ENCODE data around the gene NR3C1. TPM values are rescaled to one million over a fixed set of nuclear protein-coding genes. Genes with fewer than 3 reads are reported as not detected.
A peak's percentile ranks its signal among the peaks of the same experiment; 100 is the strongest.

The NR3C1 gene
- total and polyA plus RNA-seq, 2 of the 13 experiments (the other 11 are each of a cell fraction or from before 2014, with no cell fraction given): 10.0 to 24.3 TPM

DNA sequence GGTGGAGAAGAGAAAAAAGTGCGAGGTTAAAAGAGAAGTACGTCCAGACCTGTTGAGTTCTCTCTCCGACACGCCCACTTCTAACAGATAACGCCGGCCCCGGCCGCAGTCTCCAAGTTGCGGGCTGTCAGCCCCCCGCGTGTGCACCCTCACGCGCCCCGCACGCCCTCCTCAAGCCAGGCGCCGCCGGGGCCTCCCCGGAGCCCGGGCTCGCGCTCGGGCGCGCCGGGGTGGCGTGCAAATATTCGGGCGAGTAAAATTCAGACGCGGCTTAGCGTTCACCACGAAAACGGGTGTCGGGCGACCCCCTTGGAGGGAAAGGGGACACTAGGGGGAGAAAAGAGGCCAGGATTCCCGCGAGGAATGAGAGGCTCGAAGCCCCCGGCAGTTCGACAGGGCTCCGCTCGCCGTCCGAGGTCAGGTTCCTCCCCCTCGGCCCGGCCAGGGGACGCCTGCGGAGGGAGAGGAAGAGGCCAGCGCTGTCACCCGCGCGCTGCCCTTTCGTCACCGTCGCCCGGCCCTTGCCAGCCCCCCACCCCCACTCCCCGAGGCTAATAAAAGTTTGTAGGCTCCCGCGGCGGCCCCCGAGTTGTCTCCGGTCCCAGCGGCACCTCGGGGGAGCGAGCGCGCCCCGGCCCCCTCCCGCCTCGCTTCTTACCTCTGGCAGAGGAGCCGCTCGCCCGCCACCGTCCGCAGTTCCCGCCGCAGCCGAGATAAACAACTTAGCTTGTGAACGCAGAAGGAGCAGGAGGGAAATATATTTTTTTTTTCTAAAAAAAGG, 743 bp downstream of the NR3C1 start (continued):
- TF ChIP-seq ZNF296 (CRISPR knock-in tag; conservative IDR thresholded peaks at IDR 0.05) (no peak), RAD21 (CRISPR knock-in tag; IDR thresholded peaks at IDR 0.05) (0 out of 2 replicates have a peak, but pooled peaks have one; percentile 10), ZBTB3 (CRISPR knock-in tag; IDR thresholded peaks at IDR 0.05; ENCODE audit: borderline replicate concordance, low read depth) (no peak), ZNF572 (CRISPR knock-in tag; IDR thresholded peaks at IDR 0.05) (no peak), ZNF75D (CRISPR knock-in tag; IDR thresholded peaks at IDR 0.05; ENCODE audit: borderline replicate concordance) (no peak), SP2 (CRISPR knock-in tag; IDR thresholded peaks at IDR 0.05) (no peak), KDM6A (CRISPR knock-in tag; IDR thresholded peaks at IDR 0.05; ENCODE audit: low read depth) (no peak), GPN1 (CRISPR knock-in tag; IDR thresholded peaks at IDR 0.05; ENCODE audit: borderline replicate concordance) (no peak), AHR (CRISPR knock-in tag; IDR thresholded peaks at IDR 0.05) (no peak), ZNF501 (CRISPR knock-in tag; IDR thresholded peaks at IDR 0.05) (0 out of 2 replicates have a peak, but pooled peaks have one; percentile 23), AGO2 (optimal IDR thresholded peaks at IDR 0.05; ENCODE audit: low read depth, low read length) (peak; percentile 27), ZNF83 (CRISPR knock-in tag; IDR thresholded peaks at IDR 0.05; ENCODE audit: borderline replicate concordance) (no peak), NR2F2 (IDR thresholded peaks at IDR 0.05; ENCODE audit: borderline replicate concordance, low read depth) (no peak), BRD4 (CRISPR knock-in tag; IDR thresholded peaks at IDR 0.05) (0 out of 2 replicates have a peak, but pooled peaks have one; percentile 9), RBFOX2 (IDR thresholded peaks at IDR 0.05; ENCODE audit: low read depth, low read length) (peak; percentile 12; the same call in 1 of the 2 replicates), ZFY (CRISPR knock-in tag; IDR thresholded peaks at IDR 0.05) (peak; percentile 16), SKI (IDR thresholded peaks at IDR 0.05; ENCODE audit: partially characterized antibody) (no peak), IRF2 (CRISPR knock-in tag; IDR thresholded peaks at IDR 0.05) (no peak), KLF16 (CRISPR knock-in tag; IDR thresholded peaks at IDR 0.05) (no peak), MXI1 (IDR thresholded peaks at IDR 0.05; ENCODE audit: borderline replicate concordance, low read depth, low read length) (no peak; the same call in 2 of the 3 replicates)
- TF ChIP-seq, protein P1, sequence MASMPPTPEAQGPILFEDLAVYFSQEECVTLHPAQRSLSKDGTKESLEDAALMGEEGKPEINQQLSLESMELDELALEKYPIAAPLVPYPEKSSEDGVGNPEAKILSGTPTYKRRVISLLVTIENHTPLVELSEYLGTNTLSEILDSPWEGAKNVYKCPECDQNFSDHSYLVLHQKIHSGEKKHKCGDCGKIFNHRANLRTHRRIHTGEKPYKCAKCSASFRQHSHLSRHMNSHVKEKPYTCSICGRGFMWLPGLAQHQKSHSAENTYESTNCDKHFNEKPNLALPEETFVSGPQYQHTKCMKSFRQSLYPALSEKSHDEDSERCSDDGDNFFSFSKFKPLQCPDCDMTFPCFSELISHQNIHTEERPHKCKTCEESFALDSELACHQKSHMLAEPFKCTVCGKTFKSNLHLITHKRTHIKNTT (CRISPR knock-in tag; IDR thresholded peaks at IDR 0.05): no peak
- TF ChIP-seq, protein P2, sequence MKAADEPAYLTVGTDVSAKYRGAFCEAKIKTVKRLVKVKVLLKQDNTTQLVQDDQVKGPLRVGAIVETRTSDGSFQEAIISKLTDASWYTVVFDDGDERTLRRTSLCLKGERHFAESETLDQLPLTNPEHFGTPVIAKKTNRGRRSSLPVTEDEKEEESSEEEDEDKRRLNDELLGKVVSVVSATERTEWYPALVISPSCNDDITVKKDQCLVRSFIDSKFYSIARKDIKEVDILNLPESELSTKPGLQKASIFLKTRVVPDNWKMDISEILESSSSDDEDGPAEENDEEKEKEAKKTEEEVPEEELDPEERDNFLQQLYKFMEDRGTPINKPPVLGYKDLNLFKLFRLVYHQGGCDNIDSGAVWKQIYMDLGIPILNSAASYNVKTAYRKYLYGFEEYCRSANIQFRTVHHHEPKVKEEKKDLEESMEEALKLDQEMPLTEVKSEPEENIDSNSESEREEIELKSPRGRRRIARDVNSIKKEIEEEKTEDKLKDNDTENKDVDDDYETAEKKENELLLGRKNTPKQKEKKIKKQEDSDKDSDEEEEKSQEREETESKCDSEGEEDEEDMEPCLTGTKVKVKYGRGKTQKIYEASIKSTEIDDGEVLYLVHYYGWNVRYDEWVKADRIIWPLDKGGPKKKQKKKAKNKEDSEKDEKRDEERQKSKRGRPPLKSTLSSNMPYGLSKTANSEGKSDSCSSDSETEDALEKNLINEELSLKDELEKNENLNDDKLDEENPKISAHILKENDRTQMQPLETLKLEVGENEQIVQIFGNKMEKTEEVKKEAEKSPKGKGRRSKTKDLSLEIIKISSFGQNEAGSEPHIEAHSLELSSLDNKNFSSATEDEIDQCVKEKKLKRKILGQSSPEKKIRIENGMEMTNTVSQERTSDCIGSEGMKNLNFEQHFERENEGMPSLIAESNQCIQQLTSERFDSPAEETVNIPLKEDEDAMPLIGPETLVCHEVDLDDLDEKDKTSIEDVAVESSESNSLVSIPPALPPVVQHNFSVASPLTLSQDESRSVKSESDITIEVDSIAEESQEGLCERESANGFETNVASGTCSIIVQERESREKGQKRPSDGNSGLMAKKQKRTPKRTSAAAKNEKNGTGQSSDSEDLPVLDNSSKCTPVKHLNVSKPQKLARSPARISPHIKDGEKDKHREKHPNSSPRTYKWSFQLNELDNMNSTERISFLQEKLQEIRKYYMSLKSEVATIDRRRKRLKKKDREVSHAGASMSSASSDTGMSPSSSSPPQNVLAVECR (CRISPR knock-in tag; IDR thresholded peaks at IDR 0.05; ENCODE audit: borderline replicate concordance): peak; percentile 39
- TF ChIP-seq, protein P3, sequence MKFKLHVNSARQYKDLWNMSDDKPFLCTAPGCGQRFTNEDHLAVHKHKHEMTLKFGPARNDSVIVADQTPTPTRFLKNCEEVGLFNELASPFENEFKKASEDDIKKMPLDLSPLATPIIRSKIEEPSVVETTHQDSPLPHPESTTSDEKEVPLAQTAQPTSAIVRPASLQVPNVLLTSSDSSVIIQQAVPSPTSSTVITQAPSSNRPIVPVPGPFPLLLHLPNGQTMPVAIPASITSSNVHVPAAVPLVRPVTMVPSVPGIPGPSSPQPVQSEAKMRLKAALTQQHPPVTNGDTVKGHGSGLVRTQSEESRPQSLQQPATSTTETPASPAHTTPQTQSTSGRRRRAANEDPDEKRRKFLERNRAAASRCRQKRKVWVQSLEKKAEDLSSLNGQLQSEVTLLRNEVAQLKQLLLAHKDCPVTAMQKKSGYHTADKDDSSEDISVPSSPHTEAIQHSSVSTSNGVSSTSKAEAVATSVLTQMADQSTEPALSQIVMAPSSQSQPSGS (CRISPR knock-in tag; IDR thresholded peaks at IDR 0.05): no peak

All from HepG2 (cell line).